HG03460 (cell line): ENCODE results near the gene TET1.
"Not testable (repeated sequence)": the region's sequence is repeated elsewhere in the genome, so short reads cannot be mapped to it uniquely, and the experiment has no call there.

Experiments used
- ATAC-seq: cut with Tn5 transposase; IDR thresholded peaks from one replicate; pipeline ENCODE4 v1.9.1; 2021; ENCODE audit not compliant: unreplicated experiment

Gene TET1

DNA sequence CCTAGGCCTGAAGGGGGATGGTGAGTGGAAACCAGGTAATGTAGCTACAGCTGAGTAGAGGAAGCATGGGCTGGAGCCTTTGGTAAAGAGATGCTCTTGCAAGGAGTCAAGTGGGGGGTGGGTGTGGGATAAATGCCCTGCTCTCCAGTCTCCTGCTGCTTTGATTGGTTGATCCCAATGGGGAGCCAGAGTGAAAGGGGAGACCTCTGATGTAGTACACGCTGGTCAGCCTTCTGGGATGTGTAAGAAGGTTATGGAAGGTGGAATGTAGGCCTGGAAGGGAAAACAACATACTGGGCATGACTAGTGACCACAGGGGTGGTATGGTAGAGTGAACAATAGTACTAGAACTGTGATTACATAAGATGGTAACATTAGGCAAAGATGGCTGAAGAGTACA lies 44.3 kb downstream of the TET1 start:
- no peak for ATAC-seq

DNA sequence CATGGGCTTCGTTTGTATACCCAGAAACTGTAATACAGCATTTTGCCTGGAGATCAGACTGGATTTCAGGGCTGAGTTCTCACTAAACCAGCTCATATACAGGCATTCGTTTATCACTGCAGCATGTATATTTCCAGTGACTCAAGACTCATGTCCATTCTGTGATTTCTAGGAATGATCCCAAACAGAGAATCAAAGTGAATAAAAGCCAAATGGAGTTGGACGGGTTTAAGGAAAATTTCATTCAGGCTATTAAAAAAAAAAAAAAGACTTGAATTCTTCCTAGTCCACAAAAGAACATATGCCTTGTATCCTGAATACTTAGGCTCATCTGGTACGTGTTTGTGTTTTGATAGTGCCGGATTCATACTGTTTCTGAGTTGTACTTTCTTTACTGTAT lies 46.8 kb downstream of the TET1 start:
- ATAC-seq = no peak

DNA sequence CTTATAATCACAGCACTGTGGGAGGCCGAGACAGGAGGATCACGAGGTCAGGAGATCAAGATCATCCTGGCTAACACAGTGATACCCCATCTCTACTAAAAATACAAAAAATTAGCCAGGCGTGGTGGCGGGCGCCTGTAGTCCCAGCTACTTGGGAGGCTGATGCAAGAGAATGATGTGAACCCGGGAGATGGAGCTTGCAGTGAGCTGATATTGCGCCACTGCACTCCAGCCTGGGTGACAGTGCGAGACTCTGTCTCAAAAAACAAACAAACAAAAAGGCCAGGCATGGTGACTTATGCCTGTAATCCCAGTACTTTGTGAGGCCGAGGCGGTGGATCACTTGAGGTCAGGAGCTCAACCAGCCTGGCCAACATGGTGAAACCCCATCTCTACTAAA lies 49.9 kb downstream of the TET1 start:
- not testable (repeated sequence) for ATAC-seq

DNA sequence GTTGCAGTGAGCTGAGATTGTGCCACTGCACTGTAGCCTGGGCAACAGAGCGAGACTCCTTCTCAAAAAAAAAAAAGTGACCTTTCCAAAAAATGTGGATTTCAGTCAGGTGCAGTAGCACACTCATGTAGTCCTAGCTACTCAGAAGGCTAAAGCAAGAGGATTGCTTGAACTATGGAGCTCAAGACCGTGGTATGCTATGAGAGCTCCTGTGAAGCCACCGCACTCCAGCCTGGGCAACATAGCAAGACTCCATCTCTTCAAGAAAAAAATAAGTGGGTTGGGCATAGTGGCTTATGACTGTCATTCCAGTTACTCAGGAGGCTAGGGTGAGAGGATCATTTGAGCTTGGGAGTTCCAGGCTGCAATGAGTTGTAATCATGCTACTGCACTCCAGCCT lies 51.1 kb downstream of the TET1 start:
- ATAC-seq = no peak

DNA sequence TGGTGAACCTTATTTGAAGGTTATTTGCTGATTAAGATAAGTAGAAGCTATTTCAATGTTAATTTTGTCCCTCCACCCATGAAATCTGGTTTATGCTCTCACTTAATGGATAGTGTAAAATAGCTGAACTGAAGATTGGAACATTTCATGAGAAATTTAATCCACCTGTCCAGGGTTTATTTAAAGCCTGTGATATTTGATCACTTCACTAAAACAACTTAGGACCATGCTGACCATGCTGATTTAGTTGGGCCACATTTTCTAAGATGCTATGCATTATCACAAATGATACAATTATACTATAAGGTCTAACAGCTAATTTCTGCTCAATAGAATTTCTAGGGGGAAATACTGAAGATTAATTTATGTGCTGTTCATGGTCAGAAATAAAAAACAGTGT lies 53.8 kb downstream of the TET1 start:
- not testable (repeated sequence) for ATAC-seq

DNA sequence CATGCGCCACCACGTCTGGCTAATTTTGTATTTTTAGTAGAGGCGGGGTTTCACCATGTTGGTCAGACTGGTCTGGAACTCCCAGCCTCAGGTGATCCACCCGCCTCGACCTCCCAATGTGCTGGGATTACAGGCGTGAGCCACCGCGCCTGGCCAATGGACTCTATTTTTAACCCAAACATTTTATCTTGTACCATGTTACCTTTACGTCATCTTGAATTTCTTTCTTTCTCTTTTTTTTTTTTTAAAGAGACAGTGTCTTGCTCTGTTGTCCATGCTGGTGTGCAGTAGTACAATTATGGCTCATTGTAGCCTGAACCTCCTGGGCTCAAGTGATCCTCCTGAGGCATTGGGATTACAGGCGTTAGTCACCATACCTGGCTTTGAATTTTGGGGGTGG lies 57.6 kb downstream of the TET1 start:
- not testable (repeated sequence) for ATAC-seq

DNA sequence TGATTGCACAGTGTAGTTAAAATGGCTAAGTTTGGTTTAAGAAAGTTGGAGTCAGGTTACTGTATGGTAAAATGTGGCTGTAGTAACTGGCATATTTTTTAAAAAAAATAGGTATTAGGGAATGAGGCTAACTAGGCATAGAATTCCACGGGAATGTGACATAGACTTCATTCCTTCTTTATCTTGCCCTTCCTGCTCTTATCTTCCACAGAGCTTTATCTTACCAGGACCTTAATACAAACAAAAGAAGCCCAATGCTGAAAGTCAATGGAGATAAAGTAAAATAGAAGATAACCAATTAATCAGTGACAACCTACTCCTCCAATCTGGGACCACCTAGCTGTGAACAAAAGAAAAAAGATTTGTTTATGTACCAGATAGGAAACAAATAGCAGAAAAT lies 58.1 kb downstream of the TET1 start:
- ATAC-seq = no peak

DNA sequence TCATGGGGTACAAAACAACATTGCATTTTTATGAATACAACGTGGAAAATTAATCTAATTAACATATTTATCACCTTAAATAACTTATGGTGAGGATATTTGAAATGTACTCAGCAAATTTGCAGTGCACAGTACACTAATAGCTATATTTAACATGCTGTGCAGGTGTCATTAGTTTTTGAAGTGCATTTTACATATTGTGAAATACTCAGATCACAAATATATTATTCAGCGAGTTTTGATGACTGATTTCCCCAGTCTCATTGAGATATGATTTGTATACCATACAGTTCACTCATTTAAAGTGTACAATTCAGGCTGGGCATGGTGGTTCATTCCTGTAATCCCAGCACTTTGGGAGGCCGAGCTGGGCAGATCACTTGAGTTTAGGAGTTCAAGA lies 59.5 kb downstream of the TET1 start:
- ATAC-seq = no peak

DNA sequence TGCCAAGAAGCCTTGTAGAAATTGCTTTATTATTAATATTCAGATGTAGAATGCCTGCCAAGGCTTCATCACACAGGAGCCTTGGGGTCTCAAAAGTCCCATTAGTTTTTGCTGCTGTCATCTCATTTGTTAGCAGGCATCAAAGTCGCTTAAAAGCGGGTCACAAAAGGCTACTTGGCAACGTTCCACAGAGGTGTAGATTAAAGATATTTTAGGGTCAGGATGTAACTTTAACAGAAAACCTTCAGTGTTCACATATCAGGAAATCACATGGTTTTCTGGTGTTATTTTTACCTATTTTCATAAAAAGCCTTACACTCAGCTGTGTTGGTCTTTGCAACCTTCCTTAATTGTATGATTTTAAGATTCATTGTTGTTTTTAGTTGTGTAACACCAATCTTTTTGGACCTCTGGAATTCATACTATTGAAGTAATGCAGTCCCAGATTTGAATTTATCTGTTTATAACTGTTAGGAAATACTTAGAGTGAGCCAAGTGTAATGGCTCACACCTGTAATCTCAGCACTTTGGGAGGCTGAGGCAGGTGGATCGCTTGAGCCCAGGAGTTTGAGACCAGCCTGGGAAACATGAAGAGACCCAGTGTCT lies 65.3 kb downstream of the TET1 start:
- no peak for ATAC-seq

DNA sequence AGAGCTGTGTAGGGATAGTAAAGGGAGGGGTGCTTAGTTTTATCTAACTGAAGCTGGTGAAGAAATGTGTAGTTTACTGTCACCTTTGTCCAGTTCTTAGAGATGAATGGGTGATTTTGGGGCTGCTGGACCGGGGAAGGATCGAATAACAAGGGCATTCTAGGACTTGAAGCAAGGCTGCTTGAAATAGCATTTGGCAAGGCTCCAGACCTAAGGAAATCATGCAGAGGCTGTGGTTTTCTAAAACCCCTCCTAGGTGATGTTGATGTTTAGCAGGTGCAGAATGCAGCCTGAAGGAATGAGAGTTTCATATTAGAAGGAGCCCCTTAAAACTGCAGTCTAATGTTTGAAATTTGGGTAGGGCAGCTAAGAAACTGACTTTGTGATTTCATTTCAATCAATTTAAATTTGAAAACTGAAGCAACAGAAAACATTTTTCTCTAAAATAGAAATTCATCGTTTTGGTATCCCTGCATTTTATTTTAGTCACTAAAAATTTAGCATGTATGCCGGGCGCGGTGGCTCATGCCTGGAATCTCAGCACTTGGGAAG lies 68.5 kb downstream of the TET1 start:
- no peak for ATAC-seq

DNA sequence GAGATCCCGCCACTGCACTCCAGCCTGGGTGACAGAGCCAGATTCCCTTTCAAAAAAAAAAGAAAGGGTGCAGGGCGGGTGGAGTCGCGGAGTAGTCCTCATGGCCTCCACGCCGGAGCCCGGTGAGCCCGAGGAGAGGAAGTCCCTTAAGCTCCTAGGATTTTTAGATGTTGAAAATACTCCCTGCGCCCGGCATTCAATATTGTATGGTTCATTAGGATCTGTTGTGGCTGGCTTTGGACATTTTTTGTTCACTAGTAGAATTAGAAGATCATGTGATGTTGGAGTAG lies 72.1 kb downstream of the TET1 start:
- ATAC-seq = not testable (repeated sequence)

DNA sequence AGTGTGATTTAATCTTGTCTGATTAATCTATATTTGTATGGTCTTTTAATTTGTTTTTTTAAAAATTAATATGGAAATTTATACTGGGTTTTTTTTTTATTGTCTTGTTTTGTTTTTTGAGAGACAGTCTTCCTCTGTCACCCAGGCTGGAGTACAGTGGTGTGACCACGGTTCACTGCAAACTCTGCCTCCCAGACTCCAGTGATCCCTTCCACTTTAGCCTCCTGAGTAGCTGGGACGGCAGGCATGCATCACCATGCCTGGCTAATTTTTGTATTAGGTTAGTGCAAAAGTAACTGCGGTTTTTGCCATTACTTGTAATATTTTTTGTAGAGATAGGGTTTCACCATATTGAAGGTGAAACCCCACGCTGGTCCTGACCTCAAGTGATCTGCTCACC lies 73.1 kb downstream of the TET1 start:
- no peak for ATAC-seq

DNA sequence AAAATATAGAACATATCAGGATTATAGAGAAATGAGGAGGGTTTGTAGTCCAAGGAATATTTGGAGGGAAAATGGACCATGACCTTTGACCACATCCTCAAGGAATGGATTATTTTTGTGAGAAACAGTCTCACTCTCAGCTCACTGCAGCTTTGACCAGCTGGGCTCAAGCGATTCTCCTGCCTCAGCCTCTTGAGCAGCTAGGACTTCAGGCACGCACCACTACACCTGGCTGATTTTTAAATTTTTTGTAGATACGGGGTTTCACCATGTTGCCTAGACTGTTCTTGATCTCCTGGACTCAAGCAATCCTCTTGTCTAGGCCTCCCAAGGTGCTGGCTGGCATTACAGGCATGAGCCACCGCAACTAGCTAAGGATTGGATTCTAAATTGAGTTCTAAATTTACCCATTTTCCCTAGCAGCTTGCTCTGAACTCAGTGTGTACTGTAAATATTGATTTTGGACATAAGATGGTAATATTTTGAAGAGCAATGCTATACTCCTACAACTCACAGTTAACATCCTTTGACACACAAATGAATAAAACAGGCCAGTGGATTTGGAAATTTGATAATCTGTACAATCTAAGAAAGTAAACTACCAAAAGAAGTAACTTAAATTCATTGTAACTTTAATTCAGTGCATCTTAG lies 73.8 kb downstream of the TET1 start:
- ATAC-seq = no peak

DNA sequence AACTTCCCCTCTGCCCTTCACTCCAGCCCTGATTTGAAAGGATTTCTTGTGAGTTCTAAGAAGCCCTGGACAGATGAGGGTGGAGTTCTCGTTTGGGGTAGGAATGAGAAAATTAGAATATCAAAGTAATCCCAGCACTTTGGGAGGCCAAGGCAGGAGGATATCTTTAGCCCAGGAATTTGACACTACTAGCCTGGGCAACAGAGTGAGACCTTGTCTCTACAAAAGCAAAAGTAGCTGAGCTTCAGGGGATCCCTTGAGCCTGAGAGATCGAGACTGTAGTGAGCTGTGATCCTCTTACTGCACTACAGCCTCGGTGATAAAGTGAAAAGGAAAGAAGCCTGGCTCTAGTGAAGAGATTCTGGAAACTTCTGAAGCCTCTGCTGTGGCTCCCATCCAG lies 76.2 kb downstream of the TET1 start:
- ATAC-seq = no peak

DNA sequence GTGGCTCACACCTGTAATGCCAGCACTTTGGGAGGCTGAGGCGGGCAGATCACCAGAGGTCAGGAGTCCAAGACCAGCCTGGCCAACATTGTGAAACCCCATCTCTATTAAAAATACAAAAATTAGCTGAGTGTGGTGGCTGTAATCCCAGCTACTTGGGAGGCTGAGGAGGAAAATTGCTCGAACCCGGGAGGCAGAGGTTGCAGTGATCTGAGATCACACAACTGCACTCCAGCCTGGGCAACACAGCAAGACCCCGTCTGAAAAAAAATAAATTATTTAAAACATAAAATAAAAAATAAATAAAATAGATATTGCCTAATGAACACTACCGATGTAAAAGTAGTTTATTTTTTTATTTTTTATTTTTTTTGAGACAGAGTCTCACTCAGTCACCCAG lies 83.4 kb downstream of the TET1 start:
- ATAC-seq = not testable (repeated sequence)

DNA sequence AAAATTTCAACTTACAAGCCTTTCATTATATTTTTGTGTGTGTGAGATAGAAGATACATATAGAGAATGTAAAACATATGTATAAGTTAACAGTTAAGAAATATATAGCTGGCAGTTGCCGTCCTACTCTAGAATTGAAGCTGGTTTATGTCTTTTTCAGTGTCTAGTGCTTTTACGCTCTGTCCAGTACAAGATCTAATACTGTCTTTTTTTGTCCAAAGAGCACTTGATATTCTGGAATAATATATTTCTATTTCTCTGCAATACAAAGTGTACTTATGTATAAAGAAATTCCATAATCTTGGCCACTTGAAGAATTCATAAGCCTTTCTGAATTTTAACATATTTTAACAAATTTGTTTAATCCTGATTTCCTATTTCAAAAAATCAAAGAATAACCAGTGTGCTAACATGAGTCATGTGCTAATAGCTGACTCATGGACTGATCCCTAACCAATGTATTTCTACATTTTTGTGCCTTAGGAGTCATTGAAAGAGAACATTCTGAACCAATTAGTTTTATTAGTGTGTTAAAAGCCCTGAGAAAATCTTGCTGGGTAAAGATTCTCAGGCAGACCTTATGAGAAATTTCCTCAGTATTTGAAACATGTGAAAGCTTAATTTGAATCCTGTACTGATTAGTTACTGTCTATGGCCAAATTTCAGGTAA lies 87.7 kb downstream of the TET1 start:
- ATAC-seq = no peak

DNA sequence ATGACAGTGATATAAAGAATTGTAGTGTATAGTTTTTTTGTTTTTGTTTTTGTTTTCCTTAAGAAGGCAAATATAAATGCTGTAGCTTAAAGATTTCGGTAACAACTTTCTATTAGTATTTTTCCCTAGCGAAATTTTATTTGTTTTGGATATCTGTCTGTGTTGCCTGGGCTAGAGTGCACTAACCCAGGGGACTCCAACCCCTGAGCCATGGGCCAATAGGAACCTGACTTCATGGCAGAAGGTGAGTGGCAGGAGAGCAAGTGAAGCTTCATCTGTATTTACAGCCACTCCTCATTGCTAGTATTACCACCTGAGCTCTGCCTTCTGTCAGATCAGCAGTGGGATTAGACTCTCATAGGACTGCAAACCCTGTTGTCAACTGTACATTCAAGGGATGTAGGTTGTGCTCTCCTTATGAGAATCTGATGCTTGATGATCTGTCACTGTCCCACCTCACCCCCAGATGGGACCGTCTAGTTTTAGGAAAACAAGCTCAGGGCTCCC lies 95.5 kb downstream of the TET1 start:
- ATAC-seq = no peak

DNA sequence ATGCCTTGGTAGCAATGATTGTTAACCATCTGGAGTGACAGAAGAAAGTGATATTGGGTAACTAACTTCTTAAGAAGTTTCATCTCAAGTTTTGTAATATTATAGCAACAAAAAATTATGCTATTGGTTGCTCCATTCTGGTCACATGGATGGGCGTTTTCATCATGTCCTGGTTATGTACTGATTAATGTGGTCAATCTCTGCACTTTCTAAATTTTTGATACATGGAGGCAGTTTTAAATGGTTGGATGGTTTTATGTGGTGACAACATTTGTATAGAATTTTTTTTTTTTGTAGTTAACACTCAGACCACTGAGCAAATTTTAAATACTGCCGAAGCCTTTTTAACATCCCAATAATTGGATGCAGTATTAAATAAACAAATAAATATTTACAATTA lies 105.7 kb downstream of the TET1 start:
- ATAC-seq = no peak

DNA sequence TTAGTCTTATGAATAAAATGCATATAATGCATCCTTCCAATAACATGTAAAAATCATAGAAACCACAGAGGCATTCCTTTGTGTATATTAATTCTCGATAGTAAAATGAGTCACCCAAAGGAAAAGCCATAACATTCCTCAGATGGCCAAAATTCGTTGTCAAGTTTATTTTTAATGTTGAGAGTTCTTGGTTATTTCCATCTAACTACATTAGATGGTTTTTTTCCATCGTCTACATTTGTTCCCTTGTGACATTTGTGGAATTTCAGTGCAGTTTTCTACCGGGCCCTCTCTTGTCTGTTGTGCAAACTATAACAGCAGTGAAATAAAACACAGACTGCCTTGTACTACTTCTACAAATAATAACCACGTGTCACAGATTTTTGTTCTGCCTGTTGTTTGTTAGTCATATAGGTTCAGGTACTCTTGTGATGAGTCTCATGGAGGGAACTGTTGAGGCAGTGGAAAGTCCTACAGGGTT lies 106.2 kb downstream of the TET1 start:
- no peak for ATAC-seq

DNA sequence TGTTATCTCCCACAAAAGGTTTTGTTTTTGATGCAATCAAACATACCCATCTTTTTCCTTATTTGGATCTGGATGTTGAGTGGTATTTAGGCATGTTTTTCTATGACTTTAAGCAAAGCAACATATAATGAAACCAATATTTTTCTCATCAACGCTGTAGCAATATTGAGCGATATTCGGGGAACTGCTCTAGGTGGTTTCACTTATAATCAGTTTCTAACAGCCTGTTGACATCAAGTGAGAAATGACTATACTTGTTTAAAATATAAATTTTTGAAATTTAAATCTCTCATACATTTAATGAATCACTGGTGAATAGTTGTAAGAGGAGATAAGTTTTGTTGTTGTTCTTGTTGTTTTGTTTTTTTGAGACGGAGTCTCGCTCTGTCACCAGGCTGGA lies 108.1 kb downstream of the TET1 start:
- no peak for ATAC-seq

DNA sequence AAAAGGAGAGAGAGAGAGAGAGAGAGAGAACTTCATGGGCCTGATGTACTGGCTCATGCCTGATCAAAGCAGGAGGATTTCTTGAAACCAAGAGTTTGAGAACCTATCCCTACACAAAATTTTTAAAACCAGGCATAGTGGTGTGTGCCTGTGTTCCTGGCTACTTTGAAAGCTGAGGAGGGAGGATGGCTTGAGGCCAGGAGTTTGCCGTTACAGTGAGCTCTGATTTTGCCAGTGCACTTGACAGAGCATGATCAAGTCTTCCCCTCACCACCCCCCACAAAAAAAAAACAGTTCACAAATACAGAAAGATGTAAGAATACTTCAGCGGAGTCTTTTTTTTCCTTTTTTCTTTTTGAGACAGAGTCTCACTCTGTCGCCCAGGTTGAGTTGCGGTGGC lies 108.8 kb downstream of the TET1 start:
- ATAC-seq = no peak

DNA sequence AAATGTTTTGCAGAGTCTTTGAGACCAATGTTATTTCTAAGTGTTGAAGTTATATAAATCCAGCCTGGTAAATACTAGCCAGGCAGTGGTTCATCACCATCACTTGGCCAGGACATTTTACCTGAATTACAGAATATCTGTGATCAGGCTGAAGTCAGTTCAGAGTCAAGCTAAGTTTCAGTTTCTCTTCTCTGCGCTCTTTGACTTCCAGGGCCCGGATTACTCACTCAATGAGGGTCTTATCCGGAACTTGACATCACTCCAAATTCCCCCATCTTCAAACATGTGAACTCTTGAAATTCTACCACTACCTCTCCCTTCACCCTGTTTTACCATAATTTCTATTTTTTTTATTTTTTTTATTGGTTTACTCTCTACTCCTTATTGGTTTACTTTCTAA lies 124.3 kb downstream of the TET1 start:
- ATAC-seq = no peak
